Measurements from ENCODE around the gene CTNND2.

Gene CTNND2

DNA sequence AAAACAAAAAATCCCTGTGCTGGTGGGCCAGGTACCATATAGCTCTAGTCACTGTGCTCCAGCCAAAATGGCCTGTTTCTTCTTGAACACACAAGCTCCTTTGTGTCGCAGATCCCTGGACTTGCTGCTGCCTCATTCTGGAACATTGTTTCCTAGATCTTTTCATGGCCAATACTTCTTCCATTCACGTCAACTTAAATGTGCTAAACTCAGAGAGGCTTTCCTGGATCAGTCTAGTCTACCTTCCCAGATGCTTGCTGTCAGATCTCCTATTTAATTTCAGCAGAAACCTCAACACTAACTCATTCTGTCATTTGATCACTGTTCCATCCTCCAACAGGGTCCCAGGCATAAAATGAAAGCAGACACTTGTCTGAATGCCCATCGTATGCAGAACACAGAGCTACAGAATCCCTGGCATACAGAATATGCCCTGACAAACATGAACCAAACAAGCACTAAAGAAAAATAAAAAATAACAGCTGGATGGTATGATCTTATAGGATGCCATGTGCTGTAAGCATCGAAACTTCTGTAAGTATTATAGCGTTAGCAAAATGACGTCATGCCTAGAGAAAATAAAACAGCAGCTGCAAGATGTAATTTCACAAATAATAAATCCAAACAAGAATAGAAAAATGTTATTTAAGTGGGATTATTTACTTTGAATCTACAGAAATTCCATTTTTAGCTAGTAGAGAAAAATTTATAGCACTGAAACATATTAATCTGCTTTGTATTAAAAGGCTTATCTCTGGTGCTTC is 739.5 kb downstream of the CTNND2 start:
- no peak for DNase-seq (ENCODE audit: low spot score)

- no peak for DNase-seq (ENCODE audit: low spot score)
Observed at GRCh38 chr5:11157132-11157531, 747.1 kb downstream of the CTNND2 start.

GRCh38 chr5:11153670-11154382 is 750.4 kb downstream of the CTNND2 start:
- no peak for DNase-seq (ENCODE audit: low spot score)

DNA sequence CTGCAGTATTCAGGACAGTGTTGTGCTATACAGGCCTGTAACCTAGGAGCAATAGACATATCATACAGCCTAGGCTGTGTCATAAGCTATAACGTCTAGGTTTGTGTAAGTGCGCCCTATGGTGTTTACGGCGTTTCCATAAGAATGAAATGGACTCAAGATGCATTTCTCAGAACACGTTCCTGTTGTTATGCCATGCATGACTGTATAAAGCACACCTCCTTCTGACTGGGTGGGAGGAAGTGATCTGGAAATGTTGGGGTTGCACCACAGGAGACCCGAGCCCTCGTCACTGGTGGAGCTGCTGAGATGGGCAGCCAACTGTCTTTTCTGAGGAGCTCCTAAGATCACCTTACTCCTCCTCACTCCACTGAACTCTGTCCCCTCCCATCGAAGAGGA is 751.9 kb downstream of the CTNND2 start:
- DNase-seq (ENCODE audit: low spot score) = no peak

GRCh38 chr5:11150976-11151375 is 753.3 kb downstream of the CTNND2 start:
- DNase-seq (ENCODE audit: low spot score) = no peak

- DNase-seq (ENCODE audit: low spot score) = no peak
Observed at GRCh38 chr5:11148810-11149539, 755.3 kb downstream of the CTNND2 start.

DNA sequence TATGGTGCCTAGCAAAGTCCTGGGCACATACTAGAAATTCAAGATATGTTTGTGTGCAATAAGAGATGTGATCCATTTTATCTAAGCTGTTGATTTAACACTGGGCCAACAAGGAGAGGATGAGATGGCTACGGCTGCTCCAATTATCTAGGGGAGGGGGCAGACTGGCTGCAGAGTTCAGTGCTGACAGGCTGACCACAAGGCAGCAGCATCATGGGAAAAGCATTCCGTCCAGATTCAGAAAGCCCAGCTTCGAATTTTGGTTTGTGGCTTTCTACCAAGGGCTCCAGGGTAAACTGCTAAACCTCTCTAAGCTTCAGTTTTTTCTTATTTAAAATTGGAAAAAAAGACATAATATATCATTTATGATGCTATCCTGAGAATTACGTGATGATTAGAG is 758.1 kb downstream of the CTNND2 start:
- no peak for DNase-seq (ENCODE audit: low spot score)

- DNase-seq (ENCODE audit: low spot score) = no peak
Observed at GRCh38 chr5:11143456-11144267, 760.6 kb downstream of the CTNND2 start.

DNA sequence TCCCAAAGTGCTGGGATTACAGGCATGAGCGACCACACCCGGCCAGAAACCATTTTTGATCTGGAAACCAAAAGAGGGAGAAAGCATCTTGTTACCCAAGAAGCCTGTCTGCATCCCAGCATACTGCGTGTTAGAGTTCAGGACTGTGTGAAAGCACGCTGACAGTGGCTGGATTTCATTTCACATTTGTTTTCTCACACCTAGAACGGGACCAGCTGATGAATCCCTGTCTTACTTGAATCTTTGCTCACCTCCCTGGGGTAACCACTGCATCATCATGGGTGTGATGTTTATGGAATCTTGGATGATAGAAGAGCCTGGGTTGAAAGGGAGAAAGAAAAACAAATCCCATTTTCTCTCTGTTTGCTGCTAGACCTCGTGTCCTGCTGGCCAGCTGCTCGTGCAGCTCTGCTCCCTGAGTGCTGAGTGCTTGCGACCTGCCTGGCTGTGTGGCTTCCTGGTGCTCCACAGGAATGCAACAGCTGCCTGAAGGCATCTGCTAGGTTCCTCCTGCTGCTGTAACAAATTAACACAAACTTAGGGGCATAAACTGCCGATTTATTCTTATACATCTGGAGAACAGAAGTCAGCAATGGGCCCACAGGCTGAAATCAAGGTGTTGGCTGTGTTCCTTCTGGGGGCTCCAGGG is 764.9 kb downstream of the CTNND2 start:
- no peak for DNase-seq (ENCODE audit: low spot score)

DNA sequence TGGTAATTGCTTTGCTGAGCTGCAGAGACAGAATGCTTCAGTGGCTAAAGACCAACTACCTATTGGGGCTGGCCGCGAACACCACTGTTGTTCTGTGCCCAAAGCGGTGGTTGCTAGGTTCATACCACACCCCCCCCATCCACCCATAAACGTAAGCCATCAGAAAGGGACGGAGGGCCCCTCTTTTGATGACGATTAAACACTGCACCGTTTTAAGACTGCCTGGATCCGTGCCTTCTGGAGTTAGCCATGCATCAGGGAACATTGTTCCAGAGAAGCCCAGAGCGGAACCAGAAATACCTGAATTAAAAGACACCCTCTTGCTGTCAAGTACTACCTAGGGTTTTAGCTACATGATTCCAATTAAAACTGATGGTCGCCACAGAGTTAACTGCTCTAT is 774.1 kb downstream of the CTNND2 start:
- no peak for DNase-seq (ENCODE audit: low spot score)

DNA sequence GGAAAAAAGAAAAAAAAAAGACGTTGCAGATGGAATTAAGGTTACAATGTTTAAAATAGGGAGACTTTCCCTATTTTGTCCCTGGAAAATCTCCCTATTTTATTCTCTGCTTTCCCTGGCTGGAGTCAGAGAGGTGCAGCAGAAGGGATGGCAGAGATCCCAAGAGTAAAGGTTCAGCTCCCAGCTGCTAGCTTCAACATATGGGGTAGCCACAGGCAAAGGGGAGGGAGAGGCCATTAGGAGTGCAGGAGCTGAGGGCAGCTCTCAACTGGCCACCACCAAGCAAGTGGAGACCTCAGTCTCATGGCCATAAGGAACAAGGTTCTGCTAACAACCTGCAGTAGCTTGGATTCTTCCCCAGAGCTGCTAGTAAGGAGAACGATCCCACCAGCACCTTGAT is 776.2 kb downstream of the CTNND2 start:
- DNase-seq (ENCODE audit: low spot score) = no peak

GRCh38 chr5:11126844-11127243 is 777.4 kb downstream of the CTNND2 start:
- no peak for DNase-seq (ENCODE audit: low spot score)

DNA sequence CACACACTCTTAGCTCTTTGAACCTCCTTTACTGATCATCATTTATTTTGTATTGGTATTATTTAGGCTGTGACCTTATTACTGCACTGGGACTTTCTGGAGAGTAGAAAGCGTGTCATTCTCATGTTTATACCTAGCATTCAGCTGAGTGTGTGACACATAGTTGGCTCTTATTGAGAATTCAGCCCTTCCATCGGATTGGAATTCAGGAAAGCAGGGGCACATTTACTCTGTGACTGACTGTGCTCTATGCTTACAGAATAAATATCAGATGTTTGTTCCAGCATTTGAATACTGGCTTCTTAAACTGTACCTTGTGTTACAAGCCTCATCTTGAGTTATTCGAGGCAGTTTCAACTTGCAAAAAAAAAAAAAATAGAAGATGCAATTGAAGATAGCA is 782.4 kb downstream of the CTNND2 start:
- DNase-seq (ENCODE audit: low spot score) = no peak

GRCh38 chr5:11110128-11110527 is 794.1 kb downstream of the CTNND2 start:
- DNase-seq (ENCODE audit: low spot score) = no peak

- no peak for DNase-seq (ENCODE audit: low spot score)
Observed at GRCh38 chr5:11105696-11106095, 798.5 kb downstream of the CTNND2 start.

DNA sequence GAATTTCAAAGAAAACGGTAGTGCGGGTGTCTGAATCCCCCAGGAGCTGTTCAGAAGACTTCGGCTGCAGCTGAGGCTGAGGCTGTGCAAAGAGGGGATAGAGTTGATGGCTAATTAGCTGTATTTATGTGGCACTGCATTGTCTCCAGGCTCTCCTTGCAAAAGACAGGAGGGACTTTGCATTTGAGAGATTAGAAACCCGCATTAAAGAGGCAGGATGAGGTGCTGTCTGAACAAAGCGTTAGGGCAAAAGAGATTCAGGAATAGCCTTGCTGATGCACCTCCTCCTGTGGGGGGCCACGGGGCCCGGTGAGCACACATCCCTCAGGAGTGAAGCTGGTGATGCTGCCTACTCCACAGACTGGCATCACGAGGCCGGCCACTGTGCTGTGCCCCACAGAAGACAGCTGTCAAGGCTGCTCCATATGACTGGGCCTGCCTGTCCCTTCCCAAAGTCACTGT is 799.6 kb downstream of the CTNND2 start:
- DNase-seq (ENCODE audit: low spot score) = no peak

GRCh38 chr5:11104210-11104609 is 800.0 kb downstream of the CTNND2 start:
- DNase-seq (ENCODE audit: low spot score) = no peak

GRCh38 chr5:11084111-11084510 is 820.1 kb downstream of the CTNND2 start:
- DNase-seq (ENCODE audit: low spot score) = no peak

DNA sequence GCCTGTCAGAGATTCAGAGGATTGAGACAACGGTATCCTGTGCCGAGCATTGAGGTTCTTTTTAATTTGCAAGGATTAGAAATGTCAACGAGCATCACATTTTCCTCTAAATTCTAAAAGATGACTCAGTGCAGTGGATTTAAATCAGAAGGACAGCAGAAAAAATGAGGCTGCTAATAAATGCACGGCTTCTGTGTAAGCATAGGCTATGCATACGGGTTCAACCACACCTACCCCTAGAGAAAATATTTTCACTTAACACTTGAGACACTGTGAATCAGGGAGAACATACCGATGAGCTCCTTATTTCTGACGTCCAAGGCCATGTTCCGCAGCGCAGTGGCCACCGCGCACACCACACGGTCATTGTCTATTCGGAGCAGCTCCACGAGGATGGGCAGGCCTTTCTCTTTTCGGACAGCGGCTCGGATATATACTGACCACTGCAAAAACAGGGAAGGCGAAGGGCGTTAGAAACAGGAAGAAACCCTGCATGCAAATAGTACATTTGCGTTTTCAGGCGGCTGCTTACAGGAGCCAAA is 821.8 kb downstream of the CTNND2 start:
- DNase-seq (ENCODE audit: low spot score) = no peak

DNA sequence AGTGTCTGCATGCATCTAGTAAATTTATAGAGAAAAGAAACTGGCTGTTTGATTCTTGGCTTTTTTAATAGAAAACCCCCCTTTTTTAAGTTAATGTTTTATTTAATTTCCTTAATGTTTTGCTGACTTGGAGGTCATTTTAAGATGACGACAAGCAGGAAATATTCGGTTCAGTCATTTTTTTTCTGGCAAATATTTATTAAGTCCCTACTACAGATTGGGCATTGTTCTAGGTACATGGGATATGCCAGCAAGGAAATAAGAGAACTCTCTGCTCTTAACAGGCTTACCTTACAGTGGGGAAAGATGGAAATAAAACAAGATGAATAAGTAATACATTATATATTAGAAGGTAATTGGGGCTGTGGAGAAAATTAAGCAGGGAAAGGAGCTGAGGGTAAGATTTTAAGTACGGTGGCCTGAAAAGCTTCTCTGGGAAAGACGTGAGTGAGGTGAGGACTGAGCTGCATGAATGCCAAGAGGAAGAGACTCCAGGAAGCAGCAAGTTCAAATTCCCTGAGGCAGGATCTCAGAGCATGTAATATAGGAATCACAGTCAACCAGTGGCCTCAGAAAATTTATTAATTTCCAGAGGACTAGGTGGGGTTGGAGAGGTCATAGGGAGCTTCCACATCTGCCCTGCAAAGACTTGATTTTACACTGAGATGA is 827.2 kb downstream of the CTNND2 start:
- no peak for DNase-seq (ENCODE audit: low spot score)

Measured in NAMALWA (cell line).